Fibroblast of lung (primary cell): Measurements from ENCODE around the gene SPATA33. TPM values are rescaled to one million over a fixed set of nuclear protein-coding genes. Genes with fewer than 3 reads are reported as not detected.

Experiments
- DNase-seq, 2 donors: peaks; one replicate each; pipeline versions ENCODE4 v3.0.0 to v3.0.0-alpha.2; 2010; ENCODE audit warnings: low read depth in 2 of 2
- H2AFZ ChIP-seq: 2 replicates; pipeline ENCODE4 v1.5.1; 2012; ENCODE audit warnings: low read length, control low read depth, inconsistent platforms
- H3K27ac ChIP-seq: 2 replicates; pipeline ENCODE4 v1.5.1; 2011; ENCODE audit warnings: low read length, control low read depth; ENCODE audit not compliant: insufficient read depth
- H3K27me3 ChIP-seq: 2 replicates; pipeline ENCODE4 v1.5.1; 2011; ENCODE audit warnings: mild to moderate bottlenecking, low read length; ENCODE audit not compliant: control insufficient read depth, insufficient read depth
- H3K36me3 ChIP-seq: 2 replicates; pipeline ENCODE4 v1.5.1; 2011; ENCODE audit warnings: low read length; ENCODE audit not compliant: control insufficient read depth, insufficient read depth
- H3K4me1 ChIP-seq: 2 replicates; pipeline ENCODE4 v1.5.1; 2011; ENCODE audit warnings: low read length; ENCODE audit not compliant: control insufficient read depth, insufficient read depth; ENCODE audit errors: extremely low read depth
- H3K4me2 ChIP-seq: 2 replicates; pipeline ENCODE4 v1.5.1; 2011; ENCODE audit warnings: low read length, control low read depth; ENCODE audit not compliant: insufficient read depth; ENCODE audit errors: extremely low read depth
- H3K4me3 ChIP-seq, 4 experiments: fragments of 200-600 bp in 1 of 4; sonication (generic) in 1 of 4; replicated peaks in 1 of 4; 2 replicates each; pipeline ENCODE4 v1.5.1; 2011 to 2016; ENCODE audit warnings: low read length in 4 of 4, low read depth in 3 of 4, mild to moderate bottlenecking in 3 of 4, control low read depth in 2 of 4, inconsistent platforms in 1 of 4, mixed read lengths in 1 of 4; ENCODE audit not compliant: insufficient read depth in 1 of 4; ENCODE audit errors: control extremely low read depth in 1 of 4
- H3K79me2 ChIP-seq: 2 replicates; pipeline ENCODE4 v1.5.1; 2012; ENCODE audit warnings: mild to moderate bottlenecking, low read length, inconsistent platforms; ENCODE audit not compliant: control insufficient read depth, insufficient read depth
- H3K9ac ChIP-seq: 2 replicates; pipeline ENCODE4 v1.5.1; 2011; ENCODE audit warnings: mild to moderate bottlenecking, low read length, control low read depth; ENCODE audit not compliant: insufficient read depth
- H3K9me3 ChIP-seq: 2 replicates; pipeline ENCODE4 v1.5.1; 2012; ENCODE audit warnings: low read depth, low read length; ENCODE audit not compliant: control insufficient read depth, insufficient read depth
- H4K20me1 ChIP-seq: 2 replicates; pipeline ENCODE4 v1.5.1; 2011; ENCODE audit warnings: low read length; ENCODE audit not compliant: control insufficient read depth, insufficient read depth; ENCODE audit errors: extremely low read depth
- CTCF ChIP-seq, 2 donors: IDR thresholded peaks in 1 of 2; conservative IDR thresholded peaks in 1 of 2; 1 replicate in 1 of 2; 2 replicates in 1 of 2; pipeline ENCODE4 v1.5.1; 2011 to 2012; ENCODE audit warnings: low read length in 2 of 2, control low read depth in 1 of 2, inconsistent platforms in 1 of 2, low read depth in 1 of 2, mild to moderate bottlenecking in 1 of 2
- EZH2 ChIP-seq: IDR thresholded peaks from 2 replicates; pipeline ENCODE4 v1.5.1; 2012; ENCODE audit warnings: low read length, control low read depth, mild to moderate bottlenecking; ENCODE audit errors: missing control alignments
- polyA plus RNA-seq, 2 donors: library from polyadenylated mRNA; depleted of rRNA in 1 of 2; stranded (reverse) in 1 of 2; unstranded in 1 of 2; fragments of >200 nt; gene quantifications; 2 replicates each; pipeline ENCODE4 v1.2.1, GENCODE V29; 2011 to 2012; ENCODE audit warnings: missing spikeins in 1 of 2
- total RNA-seq: library from RNA; depleted of rRNA; stranded (reverse); fragments of >200 nt; gene quantifications from 2 replicates; pipeline ENCODE4 v1.2.1, GENCODE V29; 2014

Gene SPATA33
- total and polyA plus RNA-seq, 2 donors (not counting 1 experiment from before 2014, with no cell fraction given): 2.0 to 2.8 TPM

- H2AFZ ChIP-seq: peak within 1 kb of the TSS; percentile 73
- no peaks in the 10 kb centered on the region for H3K36me3 ChIP-seq
- no peaks in the 10 kb centered on the region for H3K9me3 ChIP-seq
- H3K79me2 ChIP-seq: no peaks in the 10 kb centered on the region
- H3K4me2 ChIP-seq: peak within 1 kb of the TSS; percentile 86
- DNase-seq: peak; percentile 64 to 72
- peaks cover 9% of the 10 kb centered on the region for H3K4me1 ChIP-seq
- no peaks in the 10 kb centered on the region for H4K20me1 ChIP-seq
- H3K4me3 ChIP-seq: peak within 1 kb of the TSS; percentile 53 to 75 (median 64)
- TF ChIP-seq EZH2 (no peak), CTCF (conservative IDR thresholded peaks at IDR 0.05 in 1 of 2, IDR thresholded peaks at IDR 0.05 in 1 of 2; ENCODE audit: low read depth in 1 of 2, low read length in 2 of 2) (no peak)
- H3K27me3 ChIP-seq: no peaks in the 10 kb centered on the region
- peak within 1 kb of the TSS; percentile 75 for H3K27ac ChIP-seq
- peak within 1 kb of the TSS; percentile 85 for H3K9ac ChIP-seq
These were observed 44.1 kb downstream of the SPATA33 start, which contains the start of gene SPATA2L for GRCh38 chr16:89701425-89702406. Gene SPATA2L, minus strand, starts transcription at chr16:89701705. Its CDS starts 473 bp downstream, at chr16:89701232.

GRCh38 chr16:89704281-89704680 lies 46.6 kb downstream of the SPATA33 start:
- H3K36me3 ChIP-seq: no peaks in the 10 kb centered on the region
- peaks cover 9% of the 10 kb centered on the region for H3K4me1 ChIP-seq
- H3K9me3 ChIP-seq: no peaks in the 10 kb centered on the region
- H3K4me3 ChIP-seq: no peak overlapping the region
- no peaks in the 10 kb centered on the region for H3K79me2 ChIP-seq
- no peaks in the 10 kb centered on the region for H4K20me1 ChIP-seq
- no peak for DNase-seq
- no peak overlapping the region for H2AFZ ChIP-seq
- H3K4me2 ChIP-seq: no peak overlapping the region
- no peak overlapping the region for H3K9ac ChIP-seq
- TF ChIP-seq CTCF (conservative IDR thresholded peaks at IDR 0.05 in 1 of 2, IDR thresholded peaks at IDR 0.05 in 1 of 2; ENCODE audit: low read depth in 1 of 2, low read length in 2 of 2) (peak in 1 of 2 donors; percentile 16), EZH2 (no peak)
- H3K27me3 ChIP-seq: no peaks in the 10 kb centered on the region
- no peak overlapping the region for H3K27ac ChIP-seq

- H3K4me1 ChIP-seq: peaks cover 9% of the 10 kb centered on the region
- no peaks in the 10 kb centered on the region for H4K20me1 ChIP-seq
- no peak overlapping the region for H2AFZ ChIP-seq
- no peaks in the 10 kb centered on the region for H3K9me3 ChIP-seq
- H3K9ac ChIP-seq: no peak overlapping the region
- TF ChIP-seq EZH2 (no peak), CTCF (conservative IDR thresholded peaks at IDR 0.05 in 1 of 2, IDR thresholded peaks at IDR 0.05 in 1 of 2; ENCODE audit: low read depth in 1 of 2, low read length in 2 of 2) (no peak)
- no peak for DNase-seq
- H3K4me3 ChIP-seq: no peak overlapping the region
- H3K36me3 ChIP-seq: no peaks in the 10 kb centered on the region
- no peaks in the 10 kb centered on the region for H3K27me3 ChIP-seq
- no peaks in the 10 kb centered on the region for H3K79me2 ChIP-seq
- no peak overlapping the region for H3K4me2 ChIP-seq
- no peak overlapping the region for H3K27ac ChIP-seq
These were observed 47.4 kb downstream of the SPATA33 start for GRCh38 chr16:89705006-89705405.
